Inferior parietal cortex (tissue), 1 donor: Measurements from ENCODE around the gene MORF4L1.
"Not testable (repeated sequence)": the region's sequence is repeated elsewhere in the genome, so short reads cannot be mapped to it uniquely, and the experiment has no call there.

Experiments used
- DNase-seq: peaks from one replicate; pipeline ENCODE4 v3.0.0-alpha.2; 2016; ENCODE audit errors: extremely low spot score

The MORF4L1 gene

GRCh38 chr15:78925956-78926743 is 53.5 kb downstream of the MORF4L1 start:
- no peak for DNase-seq

- DNase-seq, result no peak
These were observed 54.5 kb downstream of the MORF4L1 start for GRCh38 chr15:78927077-78927790.

GRCh38 chr15:78928176-78928575 is 55.5 kb downstream of the MORF4L1 start:
- DNase-seq, result not testable (repeated sequence)

GRCh38 chr15:78928616-78929093 is 56.0 kb downstream of the MORF4L1 start:
- no peak for DNase-seq

- no peak for DNase-seq
These were observed 57.0 kb downstream of the MORF4L1 start for GRCh38 chr15:78929536-78930264.

- DNase-seq, result no peak
These were observed 58.1 kb downstream of the MORF4L1 start for GRCh38 chr15:78930577-78931388.

- no peak for DNase-seq
These were observed 59.0 kb downstream of the MORF4L1 start for GRCh38 chr15:78931439-78932257.

- DNase-seq, result no peak
These were observed 59.6 kb downstream of the MORF4L1 start for GRCh38 chr15:78932258-78932808.

GRCh38 chr15:78933187-78933822 is 60.6 kb downstream of the MORF4L1 start:
- no peak for DNase-seq

- DNase-seq, result no peak
These were observed 61.3 kb downstream of the MORF4L1 start for GRCh38 chr15:78933823-78934654.

GRCh38 chr15:78934655-78935023 is 61.9 kb downstream of the MORF4L1 start:
- DNase-seq, result no peak

- no peak for DNase-seq
These were observed 64.5 kb downstream of the MORF4L1 start for GRCh38 chr15:78937132-78937739.

- DNase-seq, result no peak
These were observed 66.2 kb downstream of the MORF4L1 start for GRCh38 chr15:78938658-78939488.

GRCh38 chr15:78942741-78943140 is 70.1 kb downstream of the MORF4L1 start:
- no peak for DNase-seq

GRCh38 chr15:78943692-78944091 is 71.0 kb downstream of the MORF4L1 start:
- no peak for DNase-seq

GRCh38 chr15:78944202-78944625 is 71.5 kb downstream of the MORF4L1 start:
- DNase-seq, result no peak

- DNase-seq, result peak; percentile 55
These were observed 72.1 kb downstream of the MORF4L1 start, which contains the start of gene CTSH for GRCh38 chr15:78944669-78945407. Gene CTSH (minus strand): TSS chr15:78945046. CDS start chr15:78944981, 65 bp downstream.
